GM12878 (cell line): Measurements from ENCODE around the gene CTSL.

Experiments used
- ASH2L ChIP-seq: fragments of 300-600, 200-600 bp; sonication (generic); IDR thresholded peaks from 2 replicates; pipeline ENCODE4 v1.6.1; 2017; ENCODE audit warnings: low read depth, mild to moderate bottlenecking, borderline replicate concordance
- CEBPB ChIP-seq, 2 experiments: fragments of 150-350 bp in 1 of 2; IDR thresholded peaks; 2 replicates each; pipeline ENCODE4 v1.6.1; 2012 to 2014; ENCODE audit warnings: low read depth in 2 of 2, low read length in 2 of 2, borderline replicate concordance in 1 of 2, inconsistent platforms in 1 of 2
- EZH2 ChIP-seq: IDR thresholded peaks from 2 replicates; pipeline ENCODE4 v1.6.1; 2012; ENCODE audit warnings: low read depth, mild to moderate bottlenecking, control low read depth, inconsistent platforms, low read length, borderline replicate concordance; ENCODE audit not compliant: control insufficient read depth
- MTA3 ChIP-seq: IDR thresholded peaks from 2 replicates; pipeline ENCODE4 v1.6.1; 2012; ENCODE audit warnings: low read length, inconsistent platforms, borderline replicate concordance
- MYC ChIP-seq: IDR thresholded peaks from 2 replicates; pipeline ENCODE4 v1.6.1; 2011; ENCODE audit warnings: mild to moderate bottlenecking, low read length, moderate library complexity, inconsistent platforms; ENCODE audit not compliant: insufficient read depth, insufficient replicate concordance, insufficient read length, severe bottlenecking
- NFYA ChIP-seq: IDR thresholded peaks from 2 replicates; pipeline ENCODE4 v1.6.1; 2011; ENCODE audit warnings: low read depth, mild to moderate bottlenecking, low read length, improper control_type of control experiment, borderline replicate concordance
- POLR2A ChIP-seq: IDR thresholded peaks from 2 replicates; pipeline ENCODE4 v1.6.1; 2011; ENCODE audit warnings: low read depth, mild to moderate bottlenecking, low read length
- RCOR1 ChIP-seq: conservative IDR thresholded peaks from 2 replicates; pipeline ENCODE4 v1.6.1; 2012; ENCODE audit warnings: low read depth, low read length, improper control_type of control experiment
- SRF ChIP-seq, 2 experiments: IDR thresholded peaks; 2 replicates each; pipeline ENCODE4 v1.6.1; 2011; ENCODE audit warnings: low read depth in 2 of 2, low read length in 2 of 2, mild to moderate bottlenecking in 1 of 2, moderate library complexity in 1 of 2
- TF ChIP-seq, protein P1 (sequence below): IDR thresholded peaks from 2 replicates; pipeline ENCODE4 v1.6.1; 2011; ENCODE audit warnings: low read depth, low read length, improper control_type of control experiment, borderline replicate concordance

DNA sequence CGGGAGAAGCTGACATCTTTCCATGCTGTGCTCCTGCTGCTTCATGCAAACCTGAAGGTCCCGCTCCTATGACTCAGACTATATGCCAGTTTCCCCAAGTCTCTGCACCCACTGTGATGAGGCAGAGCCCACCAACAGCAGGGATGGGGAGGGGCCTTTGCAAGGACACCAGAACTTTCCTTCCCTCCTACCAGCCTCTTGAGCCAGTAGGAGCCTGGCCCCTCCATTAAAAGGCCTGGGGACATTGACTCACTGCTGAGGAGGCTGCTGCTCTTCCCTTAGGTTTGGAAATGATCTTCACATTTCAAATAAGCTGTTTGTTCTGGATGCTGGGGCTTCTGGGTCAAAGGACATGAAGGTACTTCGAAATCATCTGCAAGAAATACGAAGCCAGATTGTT, 26.1 kb upstream of the CTSL start:
- TF ChIP-seq, protein P1, sequence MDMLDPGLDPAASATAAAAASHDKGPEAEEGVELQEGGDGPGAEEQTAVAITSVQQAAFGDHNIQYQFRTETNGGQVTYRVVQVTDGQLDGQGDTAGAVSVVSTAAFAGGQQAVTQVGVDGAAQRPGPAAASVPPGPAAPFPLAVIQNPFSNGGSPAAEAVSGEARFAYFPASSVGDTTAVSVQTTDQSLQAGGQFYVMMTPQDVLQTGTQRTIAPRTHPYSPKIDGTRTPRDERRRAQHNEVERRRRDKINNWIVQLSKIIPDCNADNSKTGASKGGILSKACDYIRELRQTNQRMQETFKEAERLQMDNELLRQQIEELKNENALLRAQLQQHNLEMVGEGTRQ, result no peak
- no peak for TF ChIP-seq EZH2
- no peak for TF ChIP-seq NFYA
- no peak for TF ChIP-seq POLR2A
- TF ChIP-seq ASH2L, result no peak
- no peak for TF ChIP-seq CEBPB (IDR thresholded peaks at IDR 0.05; ENCODE audit: borderline replicate concordance in 1 of 2, low read depth in 2 of 2, low read length in 2 of 2)
- TF ChIP-seq MYC, result no peak
- no peak for TF ChIP-seq SRF (IDR thresholded peaks at IDR 0.05; ENCODE audit: low read depth in 2 of 2, low read length in 2 of 2)
- no peak for TF ChIP-seq MTA3
- no peak for TF ChIP-seq RCOR1
